C4-2B (cell line): ENCODE data around the gene ETFBKMT.

Experiments used
- H3K27ac ChIP-seq: fragments of 450-650 bp; 2 replicates; pipeline ENCODE4 v1.5.1; 2017
- ZFX ChIP-seq: fragments of 450-650 bp; IDR thresholded peaks from 2 replicates; pipeline ENCODE4 v1.6.1; 2017
- TF ChIP-seq, protein P1 (sequence below): fragments of 450-650 bp; conservative IDR thresholded peaks from 2 replicates; pipeline ENCODE4 v1.5.1; 2017; ENCODE audit warnings: mild to moderate bottlenecking

The ETFBKMT gene

DNA sequence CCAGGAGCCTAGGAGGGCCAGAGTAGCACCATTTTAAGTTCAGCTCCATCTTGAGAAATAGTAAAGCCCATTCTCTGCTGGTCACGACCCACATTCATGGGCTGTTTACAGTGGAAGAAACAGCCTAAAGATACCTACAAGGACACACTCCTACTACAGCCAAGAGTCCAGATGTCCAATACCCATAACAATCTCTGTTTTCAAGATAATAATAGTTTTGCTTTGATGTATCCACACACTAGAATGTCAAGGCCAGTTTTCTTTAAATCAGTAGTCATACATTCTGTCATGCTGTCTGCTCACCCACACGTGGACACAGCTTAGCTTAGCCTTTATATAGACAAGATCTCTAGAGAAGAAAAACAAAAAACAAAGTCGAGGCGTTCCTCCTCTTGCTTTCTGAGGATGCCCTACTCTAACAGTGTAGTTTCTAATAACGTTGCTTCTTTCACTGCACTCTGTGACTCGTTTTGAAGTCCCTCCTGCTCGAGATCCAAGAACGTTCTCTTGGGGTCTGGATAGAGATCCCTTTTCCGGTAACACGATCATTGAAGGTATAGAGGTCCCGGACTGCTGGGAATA, 17.9 kb upstream of the ETFBKMT start:
- no peak overlapping the region for H3K27ac ChIP-seq
- TF ChIP-seq, protein P1, sequence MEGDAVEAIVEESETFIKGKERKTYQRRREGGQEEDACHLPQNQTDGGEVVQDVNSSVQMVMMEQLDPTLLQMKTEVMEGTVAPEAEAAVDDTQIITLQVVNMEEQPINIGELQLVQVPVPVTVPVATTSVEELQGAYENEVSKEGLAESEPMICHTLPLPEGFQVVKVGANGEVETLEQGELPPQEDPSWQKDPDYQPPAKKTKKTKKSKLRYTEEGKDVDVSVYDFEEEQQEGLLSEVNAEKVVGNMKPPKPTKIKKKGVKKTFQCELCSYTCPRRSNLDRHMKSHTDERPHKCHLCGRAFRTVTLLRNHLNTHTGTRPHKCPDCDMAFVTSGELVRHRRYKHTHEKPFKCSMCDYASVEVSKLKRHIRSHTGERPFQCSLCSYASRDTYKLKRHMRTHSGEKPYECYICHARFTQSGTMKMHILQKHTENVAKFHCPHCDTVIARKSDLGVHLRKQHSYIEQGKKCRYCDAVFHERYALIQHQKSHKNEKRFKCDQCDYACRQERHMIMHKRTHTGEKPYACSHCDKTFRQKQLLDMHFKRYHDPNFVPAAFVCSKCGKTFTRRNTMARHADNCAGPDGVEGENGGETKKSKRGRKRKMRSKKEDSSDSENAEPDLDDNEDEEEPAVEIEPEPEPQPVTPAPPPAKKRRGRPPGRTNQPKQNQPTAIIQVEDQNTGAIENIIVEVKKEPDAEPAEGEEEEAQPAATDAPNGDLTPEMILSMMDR: no peak
- TF ChIP-seq ZFX: no peak

DNA sequence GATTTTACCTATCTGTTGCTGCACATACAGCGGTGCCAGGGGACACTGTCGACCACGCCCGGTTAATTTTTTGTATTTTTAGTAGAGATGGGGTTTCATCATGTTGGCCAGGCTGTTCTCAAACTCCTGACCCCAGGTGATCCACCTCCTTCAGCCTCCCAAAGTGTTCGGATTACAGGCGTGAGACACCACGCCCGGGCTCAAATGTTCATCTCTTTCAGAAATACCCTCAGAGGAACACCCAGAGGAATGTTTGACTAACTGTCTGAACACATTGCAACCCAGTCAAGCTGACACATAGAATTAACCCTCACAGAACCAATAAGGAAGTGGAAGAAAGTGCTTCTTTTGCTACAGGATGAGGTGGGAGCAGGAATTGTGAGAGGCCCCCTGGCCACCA, 15.0 kb upstream of the ETFBKMT start:
- TF ChIP-seq, protein P1: no peak
- no peak for TF ChIP-seq ZFX
- no peak overlapping the region for H3K27ac ChIP-seq

DNA sequence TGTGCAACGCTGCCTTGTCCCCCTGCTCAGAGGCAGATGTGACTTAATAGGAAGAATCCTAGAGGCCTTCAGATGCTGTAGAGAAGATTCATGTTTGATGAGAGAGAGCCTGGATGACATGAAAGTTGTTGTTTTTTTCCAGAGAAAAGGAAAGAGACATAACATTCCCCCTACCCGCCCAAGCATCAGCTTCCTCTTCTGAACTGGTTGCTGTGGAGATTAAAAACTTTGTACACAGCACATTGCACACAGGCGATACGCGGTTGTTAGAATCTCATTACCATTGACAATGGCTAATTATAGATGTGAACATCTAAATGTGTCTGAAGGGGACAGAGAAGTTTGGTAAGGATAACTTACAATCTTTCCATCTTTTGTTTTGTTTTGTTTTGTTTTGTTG, 13.6 kb upstream of the ETFBKMT start:
- H3K27ac ChIP-seq: no peak overlapping the region
- TF ChIP-seq, protein P1: no peak
- no peak for TF ChIP-seq ZFX

DNA sequence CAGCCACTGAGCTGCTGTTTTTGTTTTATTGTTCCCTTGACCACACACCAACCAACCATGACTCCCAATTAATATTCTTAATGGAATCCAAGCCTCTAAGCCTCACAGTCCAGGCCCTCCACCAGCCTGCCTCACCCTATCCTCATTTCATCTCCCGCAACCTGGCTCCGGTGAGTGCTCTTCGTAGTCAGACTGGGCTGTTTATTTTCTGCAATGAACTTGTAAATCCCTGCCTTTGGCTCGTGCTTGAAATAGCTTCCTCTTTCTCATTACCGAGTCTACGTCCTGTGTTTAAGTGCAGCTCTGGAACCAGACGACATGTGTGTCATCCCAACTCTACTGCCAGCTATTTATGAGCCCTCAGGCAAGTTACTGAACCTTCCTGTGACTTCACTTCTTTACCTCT, 12.4 kb upstream of the ETFBKMT start:
- peak overlapping the region; percentile 11 for H3K27ac ChIP-seq
- TF ChIP-seq, protein P1: no peak
- no peak for TF ChIP-seq ZFX

DNA sequence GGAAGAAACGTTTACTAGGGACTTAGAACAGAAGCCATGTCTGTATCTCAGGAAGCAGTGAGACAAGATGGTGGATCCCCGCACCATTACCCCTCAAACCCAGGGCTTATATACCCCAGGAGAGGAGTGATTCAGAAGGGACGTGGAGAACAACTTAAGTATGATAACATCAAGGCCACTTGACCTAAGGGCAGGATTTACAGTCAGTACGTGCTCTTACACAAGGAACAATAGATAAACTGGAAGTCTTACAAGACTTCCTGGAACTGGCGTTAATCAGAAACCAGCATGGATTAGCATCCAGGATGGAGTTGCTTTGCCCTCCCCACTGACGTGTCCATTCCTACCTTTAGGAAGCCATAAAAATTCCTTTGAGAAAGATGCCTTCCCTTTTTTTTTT, 8.6 kb upstream of the ETFBKMT start:
- no peak overlapping the region for H3K27ac ChIP-seq
- TF ChIP-seq ZFX: no peak
- TF ChIP-seq, protein P1: no peak

GRCh38 chr12:31651893-31652521, 7.5 kb upstream of the ETFBKMT start:
- H3K27ac ChIP-seq: no peak overlapping the region
- no peak for TF ChIP-seq ZFX
- TF ChIP-seq, protein P1: no peak

DNA sequence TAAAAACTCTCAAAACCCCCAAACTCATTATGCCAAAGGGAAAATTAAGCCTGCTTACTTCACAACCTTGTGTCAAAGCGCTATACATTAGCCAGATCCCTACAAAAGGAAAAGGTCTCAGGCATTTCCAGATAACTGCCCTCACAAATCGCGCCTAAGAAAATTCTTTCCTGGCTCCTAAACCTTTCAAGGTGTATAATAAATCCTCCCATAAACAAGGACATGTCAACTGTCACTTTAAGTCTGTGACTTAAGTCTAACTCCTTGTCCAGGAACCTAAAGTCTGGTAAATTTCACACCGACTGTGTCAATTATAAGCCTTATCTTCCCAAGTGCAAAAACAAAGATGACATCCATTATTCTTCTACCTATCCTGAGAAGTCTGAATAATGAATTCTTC, 4.3 kb upstream of the ETFBKMT start:
- no peak for TF ChIP-seq ZFX
- TF ChIP-seq, protein P1: no peak
- H3K27ac ChIP-seq: no peak overlapping the region
